HepG2 (cell line): ENCODE measurements around the gene TPRKB. TPM values are rescaled to one million over a fixed set of nuclear protein-coding genes. Genes with fewer than 3 reads are reported as not detected.
A peak's percentile ranks its signal among the peaks of the same experiment; 100 is the strongest.
"Not testable (repeated sequence)": the region's sequence is repeated elsewhere in the genome, so short reads cannot be mapped to it uniquely, and the experiment has no call there.

ENCODE experiments used
- ATAC-seq: fragments of 200-7000 bp; cut with Tn5 transposase; 3 replicates; pipeline ENCODE4 v1.9.1; 2020; ENCODE audit warnings: mild to moderate bottlenecking, moderate library complexity
- BruUV-seq: library from RNA; stranded (reverse); fragments of 400-500 nt; replicated peaks from 2 replicates; lab custom pipeline; 2021; lab: Mats Ljungman, UMichigan
- CTCF ChIA-PET: fragments of 300-600 bp; formaldehyde crosslinking; extraction: SDS; loops from one replicate; lab custom pipeline; 2021; ENCODE audit warnings: low total read pairs, inconsistent platforms, low intra/inter-chr PET ratio; lab: Yijun Ruan, JAX
- POLR2A ChIA-PET: fragments of 350-600 bp; sonication (Branson Sonifier 250); formaldehyde crosslinking; loops from one replicate; lab custom pipeline; 2020; ENCODE audit warnings: antibody characterized with exemption, inconsistent platforms; lab: Yijun Ruan, JAX
- DNase-seq: peaks from one replicate; pipeline ENCODE4 v3.0.0-alpha.2; 2015; ENCODE audit warnings: low spot score
- FAIRE-seq: peaks from 3 replicates; lab custom pipeline; 2011; peaks lifted over from hg19 to GRCh38; lab: Jason Lieb, UNC
- H2AFZ ChIP-seq: one replicate; pipeline ENCODE4 v1.6.1; 2011; ENCODE audit warnings: low read length, inconsistent platforms
- H3K27ac ChIP-seq: fragments of 300-600 bp; 3 replicates; pipeline ENCODE4 v1.8.0; 2011; ENCODE audit warnings: mixed run types, mild to moderate bottlenecking, mixed read lengths, low read length, inconsistent platforms; ENCODE audit not compliant: insufficient read depth; ENCODE audit errors: extremely low read length
- H3K27me3 ChIP-seq, 2 experiments: fragments of 200-600 bp in 1 of 2; 2 replicates in 1 of 2; 3 replicates in 1 of 2; pipeline versions ENCODE4 v1.6.0 to v1.8.0; 2011; ENCODE audit warnings: low read length in 2 of 2, mild to moderate bottlenecking in 2 of 2, moderate library complexity in 2 of 2, inconsistent platforms in 1 of 2; ENCODE audit not compliant: insufficient read depth in 2 of 2, control insufficient read depth in 1 of 2
- H3K36me3 ChIP-seq, 2 experiments: fragments of 200-600 bp in 1 of 2; replicated peaks in 1 of 2; 2 replicates in 1 of 2; 3 replicates in 1 of 2; pipeline versions ENCODE4 v1.5.1 to v1.8.0; 2011; ENCODE audit warnings: low read length in 2 of 2, inconsistent platforms in 1 of 2; ENCODE audit not compliant: insufficient read depth in 2 of 2, control insufficient read depth in 1 of 2
- H3K4me1 ChIP-seq: 2 replicates; pipeline ENCODE4 v1.5.1; 2012; ENCODE audit warnings: low read length, inconsistent platforms; ENCODE audit not compliant: insufficient read depth
- H3K4me2 ChIP-seq: 2 replicates; pipeline ENCODE4 v1.6.0; 2011; ENCODE audit warnings: low read depth, low read length, inconsistent platforms
- H3K4me3 ChIP-seq, 3 experiments: fragments of 200-600 bp in 1 of 3; sonication (generic), shearing (Covaris generic) in 1 of 3; replicated peaks in 1 of 3; 2 replicates each; pipeline ENCODE4 v1.5.1; 2011 to 2016; ENCODE audit warnings: low read length in 3 of 3, inconsistent platforms in 2 of 3, low read depth in 2 of 3, mild to moderate bottlenecking in 2 of 3, control low read depth in 1 of 3, mixed read lengths in 1 of 3; ENCODE audit not compliant: insufficient read depth in 1 of 3
- H3K79me2 ChIP-seq: one replicate; pipeline ENCODE4 v1.6.1; 2011; ENCODE audit warnings: low read length, inconsistent platforms; ENCODE audit not compliant: insufficient read depth
- H3K9ac ChIP-seq: 2 replicates; pipeline ENCODE4 v1.6.0; 2011; ENCODE audit warnings: mild to moderate bottlenecking, low read depth, low read length, inconsistent platforms; ENCODE audit not compliant: insufficient read depth
- H3K9me3 ChIP-seq: 2 replicates; pipeline ENCODE4 v1.5.1; 2012; ENCODE audit warnings: mild to moderate bottlenecking, low read length
- H4K20me1 ChIP-seq: 2 replicates; pipeline ENCODE4 v1.6.0; 2011; ENCODE audit warnings: inconsistent platforms, mild to moderate bottlenecking, low read length, moderate library complexity; ENCODE audit not compliant: insufficient read depth
- GLI4 ChIP-seq: sonication (generic); formaldehyde crosslinking; IDR thresholded peaks from 2 replicates; pipeline ENCODE4 v1.5.1; 2020; ENCODE audit warnings: missing genetic modification reagents, mild to moderate bottlenecking, moderate library complexity, borderline replicate concordance
- HNF4A ChIP-seq: sonication (generic); formaldehyde crosslinking; IDR thresholded peaks from 2 replicates; pipeline ENCODE4 v1.4.0; 2020; ENCODE audit warnings: missing genetic modification reagents
- PLSCR1 ChIP-seq: sonication (generic); formaldehyde crosslinking; IDR thresholded peaks from 2 replicates; pipeline ENCODE4 v1.5.0; 2020; ENCODE audit warnings: missing genetic modification reagents, mild to moderate bottlenecking, borderline replicate concordance
- SRSF4 ChIP-seq: fragments of 200-400 bp; formaldehyde crosslinking; IDR thresholded peaks from one replicate; pipeline ENCODE4 v1.6.1; 2018; ENCODE audit warnings: mild to moderate bottlenecking, low read depth, low read length, moderate library complexity; ENCODE audit not compliant: poor library complexity, severe bottlenecking
- ZBTB4 ChIP-seq: sonication (generic); formaldehyde crosslinking; IDR thresholded peaks from 2 replicates; pipeline ENCODE4 v1.4.0; 2020; ENCODE audit warnings: missing genetic modification reagents, mild to moderate bottlenecking, borderline replicate concordance
- ZMYM3 ChIP-seq: sonication (generic); formaldehyde crosslinking; IDR thresholded peaks from 2 replicates; pipeline ENCODE4 v1.5.1; 2020; ENCODE audit warnings: mild to moderate bottlenecking, missing genetic modification reagents
- ZNF441 ChIP-seq: sonication (generic); formaldehyde crosslinking; IDR thresholded peaks from 2 replicates; pipeline ENCODE4 v1.7.0; 2021; ENCODE audit warnings: missing genetic modification reagents, borderline replicate concordance
- ZNF460 ChIP-seq: sonication (generic); formaldehyde crosslinking; IDR thresholded peaks from 2 replicates; pipeline ENCODE4 v1.5.1; 2020; ENCODE audit warnings: missing genetic modification reagents, mild to moderate bottlenecking, borderline replicate concordance
- ZNF704 ChIP-seq: sonication (generic); formaldehyde crosslinking; IDR thresholded peaks from 2 replicates; pipeline ENCODE4 v1.8.1; 2023; ENCODE audit warnings: mild to moderate bottlenecking, inconsistent platforms, moderate library complexity, missing genetic modification reagents, borderline replicate concordance
- ZNF772 ChIP-seq: sonication (generic); formaldehyde crosslinking; IDR thresholded peaks from 2 replicates; pipeline ENCODE4 v1.5.0; 2020; ENCODE audit warnings: mild to moderate bottlenecking, missing genetic modification reagents
- ZNF781 ChIP-seq: sonication (generic); formaldehyde crosslinking; IDR thresholded peaks from 2 replicates; pipeline ENCODE4 v1.5.1; 2020; ENCODE audit warnings: borderline replicate concordance, mild to moderate bottlenecking, missing genetic modification reagents; ENCODE audit errors: not compliant biosample characterization
- WGBS: methylation state at CpG from one replicate; pipeline ENCODE4 v1.1.6; 2017; ENCODE audit warnings: low lambda C conversion rate; 5-methylcytosine and 5-hydroxymethylcytosine counted together
- in situ Hi-C: cut with HindIII; loops from 2 replicates; pipeline ENCODE4 v1.10.0; 2017; ENCODE audit warnings: low pct_unique_long_range_greater_than_20kb; ENCODE audit not compliant: extremely low pct_ligation_motif_present
- intact Hi-C: fragments of 100-400 bp; cut with micrococcal nuclease; formaldehyde crosslinking; loops from one replicate; pipeline ENCODE4 v1.10.0; 2022; ENCODE audit not compliant: unreplicated experiment
- polyA plus RNA-seq, 8 experiments: library from polyadenylated mRNA; depleted of rRNA in 3 of 8; stranded (reverse) in 7 of 8; unstranded in 1 of 8; fragments of >200 nt; fragmentation: Illumina TruSeq in 4 of 8; extraction: Trizol in 4 of 8; gene quantifications; 2 replicates each; pipeline versions ENCODE4 v1.2.1 to v1.2.3, GENCODE V29; 2011 to 2016; ENCODE audit warnings: low read depth in 4 of 8, missing spikeins in 1 of 8, mixed read lengths in 1 of 8; ENCODE audit not compliant: insufficient read depth in 1 of 8
- total RNA-seq, 5 experiments: library from RNA; depleted of rRNA; stranded (reverse); fragments of >200 nt; fragmentation: Illumina TruSeq; extraction: Trizol; gene quantifications; 2 replicates each; pipeline ENCODE4 v1.2.3, GENCODE V29; 2016; ENCODE audit warnings: low read depth in 1 of 5

TPRKB gene
- total and polyA plus RNA-seq, 2 of the 13 experiments (the other 11 are each of a cell fraction or from before 2014, with no cell fraction given) = 32.0 to 58.0 TPM

- no peak for TF ChIP-seq PLSCR1 (CRISPR knock-in tag)
- TF ChIP-seq HNF4A (CRISPR knock-in tag) = peak; percentile 74
- peak; percentile 95; the same call in 1 of the 2 replicates for TF ChIP-seq GLI4 (CRISPR knock-in tag)
- TF ChIP-seq SRSF4 = no peak
Observed at GRCh38 chr2:73779467-73780236, 42.5 kb upstream of the TPRKB start, which contains the start of gene DUSP11 (continued).

- CTCF ChIA-PET, BruUV-seq: not testable (repeated sequence)
- 43% methylated on average over 18 of the region's 18 CpGs for WGBS
- TF ChIP-seq ZNF772 (CRISPR knock-in tag) (0 out of 2 replicates have a peak, but pooled peaks have one; percentile 25), ZMYM3 (peak; percentile 10; the same call in 1 of the 2 replicates), ZNF704 (CRISPR knock-in tag) (0 out of 2 replicates have a peak, but pooled peaks have one; percentile 0), ZNF781 (peak; percentile 41), ZNF441 (peak; percentile 53; the same call in 1 of the 2 replicates), ZNF460 (peak; percentile 87), ZBTB4 (CRISPR knock-in tag) (0 out of 2 replicates have a peak, but pooled peaks have one; percentile 21)
Observed at GRCh38 chr2:73778867-73779466, 41.8 kb upstream of the TPRKB start.

More at GRCh38 chr2:73778867-73779466, 41.8 kb upstream of the TPRKB start:
- H3K4me1 ChIP-seq = peaks cover 30% of the 10 kb centered on the region
- peak overlapping the region; percentile 95 for H3K9ac ChIP-seq
- H3K27ac ChIP-seq = peak overlapping the region; percentile 73
- H3K4me2 ChIP-seq = peak overlapping the region; percentile 69
- H3K27me3 ChIP-seq, DNase-seq, H3K9me3 ChIP-seq, intact Hi-C loops, FAIRE-seq, in situ Hi-C loops, H4K20me1 ChIP-seq: not testable (repeated sequence)
- peak; percentile 4 for ATAC-seq
- peak overlapping the region; percentile 57 for H2AFZ ChIP-seq
- H3K4me3 ChIP-seq = peak overlapping the region; percentile 91 to 99 (median 92)
- POLR2A ChIA-PET = interaction anchor here (0.8 to 0.9 kb wide), 3 partner anchors 41 to 50 kb away, joined by 3 to 5 read pairs (median 3); partner anchors contain the start of genes STAMBP and TPRKB
- H3K36me3 ChIP-seq = peaks cover 7 to 27% of the 10 kb centered on the region in 2 experiments
- peaks cover 26% of the 10 kb centered on the region for H3K79me2 ChIP-seq
